ENCODE results near the gene LYST. TPM values are rescaled to one million over a fixed set of nuclear protein-coding genes. Genes with fewer than 3 reads are reported as not detected.

The LYST gene
- total RNA-seq, 1 experiment from 2014 or later, result 4.8 TPM

GRCh38 chr1:235874261-235874660, 7.6 kb upstream of the LYST start:
- no peaks in the 10 kb centered on the region for H3K9me3 ChIP-seq (ENCODE audit: low read length)
- H3K9me2 ChIP-seq (replicated peaks; ENCODE audit: low read length), result no peaks in the 10 kb centered on the region
- H4K20me1 ChIP-seq (ENCODE audit: low read length), result no peaks in the 10 kb centered on the region
- H3K4me1 ChIP-seq (ENCODE audit: insufficient read depth, low read length), result no peaks in the 10 kb centered on the region
- no peaks in the 10 kb centered on the region for H3F3A ChIP-seq (ENCODE audit: low read length, unreplicated experiment)
- intact Hi-C loops (cut with micrococcal nuclease), result no loop called here
- no peaks in the 10 kb centered on the region for H3K27me3 ChIP-seq (ENCODE audit: low read length)
- DNase-seq (no peak), ATAC-seq (no peak)
- no peak overlapping the region for H3K9ac ChIP-seq (ENCODE audit: low read length)
- H2AFZ ChIP-seq (ENCODE audit: low read length), result no peak overlapping the region
- no peaks in the 10 kb centered on the region for H3K36me3 ChIP-seq (ENCODE audit: low read depth, low read length)
- no peaks in the 10 kb centered on the region for H3K79me2 ChIP-seq (ENCODE audit: low read length)
- ChIA-PET POLR2A (ENCODE audit: unreplicated experiment) (no interaction called here), CTCF (no interaction called here)
- no peak for TF ChIP-seq EZH2 (IDR thresholded peaks at IDR 0.05; ENCODE audit: low read length, unreplicated experiment)
- TF ChIP-seq CTCF (conservative IDR thresholded peaks at IDR 0.05; ENCODE audit: low read depth, low read length), result no peak
- no peak for TF ChIP-seq EZH2phosphoT487 (IDR thresholded peaks at IDR 0.05; ENCODE audit: borderline replicate concordance, low read length)
- H3K4me3 ChIP-seq (ENCODE audit: low read length), result no peak overlapping the region
- BruUV-seq (replicated peaks), result no TSS peak
- no peak overlapping the region for H3K27ac ChIP-seq (ENCODE audit: low read length)
- H3K4me2 ChIP-seq (ENCODE audit: low read length), result no peak overlapping the region

- Histone ChIP-seq H3K9ac (ENCODE audit: low read length) (no peak overlapping the region), H3K9me3 (ENCODE audit: low read length) (no peaks in the 10 kb centered on the region), H3K27me3 (ENCODE audit: low read length) (no peaks in the 10 kb centered on the region), H3K36me3 (ENCODE audit: low read depth, low read length) (no peaks in the 10 kb centered on the region), H3K9me2 (replicated peaks; ENCODE audit: low read length) (no peaks in the 10 kb centered on the region), H3K4me1 (ENCODE audit: insufficient read depth, low read length) (no peaks in the 10 kb centered on the region), H4K20me1 (ENCODE audit: low read length) (no peaks in the 10 kb centered on the region), H3K27ac (ENCODE audit: low read length) (no peak overlapping the region), H3K79me2 (ENCODE audit: low read length) (no peaks in the 10 kb centered on the region), H3K4me2 (ENCODE audit: low read length) (no peak overlapping the region), H3F3A (ENCODE audit: low read length, unreplicated experiment) (no peaks in the 10 kb centered on the region), H2AFZ (ENCODE audit: low read length) (no peak overlapping the region), H3K4me3 (ENCODE audit: low read length) (no peak overlapping the region)
- POLR2A ChIA-PET (ENCODE audit: unreplicated experiment), result no interaction called here
- BruUV-seq (replicated peaks), result no TSS peak
- CTCF ChIA-PET, result no interaction called here
- no peak for ATAC-seq
- intact Hi-C loops (cut with micrococcal nuclease), result no loop called here
- no peak for DNase-seq
- TF ChIP-seq CTCF (conservative IDR thresholded peaks at IDR 0.05; ENCODE audit: low read depth, low read length) (no peak), EZH2phosphoT487 (IDR thresholded peaks at IDR 0.05; ENCODE audit: borderline replicate concordance, low read length) (no peak), EZH2 (IDR thresholded peaks at IDR 0.05; ENCODE audit: low read length, unreplicated experiment) (no peak)
Observed at GRCh38 chr1:235873571-235873970, 6.9 kb upstream of the LYST start.

GRCh38 chr1:235873045-235873444, 6.3 kb upstream of the LYST start:
- no peaks in the 10 kb centered on the region for H3K79me2 ChIP-seq (ENCODE audit: low read length)
- no peak overlapping the region for H3K27ac ChIP-seq (ENCODE audit: low read length)
- no peak for TF ChIP-seq EZH2 (IDR thresholded peaks at IDR 0.05; ENCODE audit: low read length, unreplicated experiment)
- no peak for TF ChIP-seq EZH2phosphoT487 (IDR thresholded peaks at IDR 0.05; ENCODE audit: borderline replicate concordance, low read length)
- no peak for TF ChIP-seq CTCF (conservative IDR thresholded peaks at IDR 0.05; ENCODE audit: low read depth, low read length)
- ChIA-PET POLR2A (ENCODE audit: unreplicated experiment) (no interaction called here), CTCF (no interaction called here)
- ATAC-seq (no peak), DNase-seq (no peak)
- no peak overlapping the region for H3K4me2 ChIP-seq (ENCODE audit: low read length)
- BruUV-seq (replicated peaks), result no TSS peak
- no peaks in the 10 kb centered on the region for H3K27me3 ChIP-seq (ENCODE audit: low read length)
- H3F3A ChIP-seq (ENCODE audit: low read length, unreplicated experiment), result no peaks in the 10 kb centered on the region
- no peaks in the 10 kb centered on the region for H3K4me1 ChIP-seq (ENCODE audit: insufficient read depth, low read length)
- no peak overlapping the region for H3K9ac ChIP-seq (ENCODE audit: low read length)
- no peak overlapping the region for H3K4me3 ChIP-seq (ENCODE audit: low read length)
- H2AFZ ChIP-seq (ENCODE audit: low read length), result no peak overlapping the region
- no peaks in the 10 kb centered on the region for H3K9me3 ChIP-seq (ENCODE audit: low read length)
- H4K20me1 ChIP-seq (ENCODE audit: low read length), result no peaks in the 10 kb centered on the region
- no peaks in the 10 kb centered on the region for H3K9me2 ChIP-seq (replicated peaks; ENCODE audit: low read length)
- no peaks in the 10 kb centered on the region for H3K36me3 ChIP-seq (ENCODE audit: low read depth, low read length)
- intact Hi-C loops (cut with micrococcal nuclease), result no loop called here
